ENCODE measurements around the gene SUN5. TPM values are rescaled to one million over a fixed set of nuclear protein-coding genes. Genes with fewer than 3 reads are reported as not detected.

The SUN5 gene
- total RNA-seq, 2 donors from 2014 or later = not detected

- peaks cover 8% of the 10 kb centered on the region for H3K4me1 Mint-ChIP-seq
- no peaks in the 10 kb centered on the region for H3K9me3 Mint-ChIP-seq
- H3K4me3 Mint-ChIP-seq = no peak overlapping the region
- no peaks in the 10 kb centered on the region for H3K36me3 Mint-ChIP-seq (ENCODE audit: low read depth)
- ATAC-seq (replicated peaks) = no peak
- no peak overlapping the region for H3K27ac Mint-ChIP-seq
- no peaks in the 10 kb centered on the region for H3K27me3 Mint-ChIP-seq
These were observed 6.6 kb upstream of the SUN5 start for GRCh38 chr20:33010674-33011449.

DNA sequence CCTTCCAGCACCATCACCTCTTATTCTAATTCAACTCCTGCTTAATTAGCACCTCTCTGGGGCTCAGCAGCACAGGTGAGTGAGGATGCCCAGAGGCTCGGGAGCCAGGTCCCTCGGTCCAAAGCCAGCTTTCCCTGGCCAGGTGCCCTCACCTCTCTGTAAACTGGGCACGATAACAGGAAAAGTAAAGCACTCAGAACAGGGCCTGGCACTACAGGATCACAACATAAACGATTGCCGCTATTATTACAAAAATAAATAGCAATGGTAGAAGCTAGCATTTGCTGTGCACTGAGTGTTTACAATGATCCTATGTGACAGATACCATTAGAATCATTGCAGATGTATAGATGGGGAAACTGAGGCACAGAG is 5.9 kb upstream of the SUN5 start:
- Mint-ChIP-seq H3K27me3 (no peaks in the 10 kb centered on the region), H3K4me1 (peaks cover 8% of the 10 kb centered on the region), H3K27ac (no peak overlapping the region), H3K9me3 (no peaks in the 10 kb centered on the region), H3K36me3 (ENCODE audit: low read depth) (no peaks in the 10 kb centered on the region), H3K4me3 (no peak overlapping the region)
- no peak for ATAC-seq (replicated peaks)

DNA sequence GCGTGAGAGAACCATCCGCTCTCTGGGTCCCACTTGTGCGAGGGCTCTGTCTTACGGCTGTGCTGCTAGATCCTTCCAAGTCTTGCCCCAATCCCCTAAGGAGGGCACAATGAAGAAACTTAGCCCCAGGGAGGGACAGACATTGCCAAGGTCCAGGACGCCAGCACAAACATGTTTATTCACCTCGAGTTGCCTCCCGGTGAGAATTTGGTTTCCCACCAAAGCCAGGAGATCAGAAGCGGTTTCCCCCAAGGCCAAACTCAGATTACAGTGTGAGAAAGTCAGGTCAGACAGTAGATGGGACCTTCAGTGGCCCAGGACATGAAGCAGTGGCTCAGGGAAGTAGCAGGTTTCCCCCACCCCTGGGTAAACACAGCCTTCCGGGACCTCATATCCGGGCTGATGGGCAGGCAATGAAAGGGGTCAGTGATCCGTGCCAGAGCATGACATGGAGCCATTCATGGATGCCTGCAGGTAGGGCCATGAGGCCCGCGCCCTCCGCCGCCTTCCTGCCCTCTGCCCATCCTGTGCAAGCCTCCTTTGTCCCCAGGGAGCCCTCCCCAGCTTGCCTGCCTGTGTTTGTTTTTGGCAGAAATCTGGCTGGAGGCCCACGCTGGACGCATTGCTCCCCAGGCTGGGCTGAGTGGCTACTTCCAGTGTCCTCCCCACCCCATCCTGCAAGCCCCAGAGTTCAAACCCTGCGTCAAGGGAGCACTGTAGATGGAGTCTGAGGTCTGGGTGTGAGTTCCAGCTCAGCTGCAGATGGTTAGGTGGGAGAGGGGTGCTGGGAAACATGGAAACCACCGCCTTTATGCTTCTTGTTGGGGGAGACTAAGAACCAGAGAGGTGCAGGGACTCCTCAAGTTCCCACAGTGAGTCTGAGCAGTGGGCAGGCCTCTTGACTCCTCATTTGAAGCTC is 5.2 kb upstream of the SUN5 start:
- ATAC-seq (replicated peaks) = no peak
- no peaks in the 10 kb centered on the region for H3K36me3 Mint-ChIP-seq (ENCODE audit: low read depth)
- H3K27ac Mint-ChIP-seq = no peak overlapping the region
- no peaks in the 10 kb centered on the region for H3K27me3 Mint-ChIP-seq
- no peak overlapping the region for H3K4me3 Mint-ChIP-seq
- peaks cover 8% of the 10 kb centered on the region for H3K4me1 Mint-ChIP-seq
- no peaks in the 10 kb centered on the region for H3K9me3 Mint-ChIP-seq

GRCh38 chr20:33008336-33009213 is 4.3 kb upstream of the SUN5 start:
- ATAC-seq (replicated peaks) = no peak
- Mint-ChIP-seq H3K9me3 (no peaks in the 10 kb centered on the region), H3K36me3 (ENCODE audit: low read depth) (no peaks in the 10 kb centered on the region), H3K27ac (no peak overlapping the region), H3K27me3 (no peaks in the 10 kb centered on the region), H3K4me3 (no peak overlapping the region), H3K4me1 (peaks cover 8% of the 10 kb centered on the region)

- Mint-ChIP-seq H3K27me3 (no peaks in the 10 kb centered on the region), H3K36me3 (ENCODE audit: low read depth) (no peaks in the 10 kb centered on the region), H3K27ac (no peak within 1 kb of the TSS), H3K4me3 (no peak within 1 kb of the TSS), H3K4me1 (peaks cover 8% of the 10 kb centered on the region), H3K9me3 (no peaks in the 10 kb centered on the region)
- ATAC-seq (replicated peaks) = no peak
These were observed 3.4 kb upstream of the SUN5 start, which contains the start of gene BPIFB2 for GRCh38 chr20:33007376-33008335. Gene BPIFB2 (plus strand): TSS chr20:33007704. CDS start chr20:33008575, 871 bp downstream.

DNA sequence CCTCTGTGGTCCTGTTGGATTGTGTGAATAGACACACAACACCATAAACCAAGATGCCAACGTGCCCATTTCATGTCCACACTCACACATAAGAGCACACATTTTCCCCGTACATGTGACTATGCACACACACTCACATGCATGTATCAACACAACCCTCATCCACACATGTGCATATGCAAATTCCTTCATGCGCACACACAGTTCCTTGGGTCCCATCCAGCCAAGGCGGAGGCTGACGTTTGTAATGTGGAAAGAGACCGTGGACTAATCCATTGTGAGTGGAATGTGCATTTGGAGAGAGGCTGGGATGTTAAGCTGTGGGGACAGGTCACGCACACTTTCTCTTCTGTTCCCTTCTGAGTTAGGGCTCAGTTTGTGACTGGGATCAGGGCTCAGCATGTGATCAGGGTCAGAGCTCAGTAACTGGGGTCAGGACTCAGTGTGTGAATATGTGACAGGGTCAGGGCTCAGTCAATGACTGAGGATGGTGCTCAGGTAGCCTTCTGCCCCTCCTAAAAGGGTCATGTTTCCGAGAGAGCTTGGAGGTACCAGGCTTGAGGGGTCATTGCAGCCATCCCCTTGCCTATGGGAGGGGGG is 2.6 kb upstream of the SUN5 start:
- Mint-ChIP-seq H3K36me3 (ENCODE audit: low read depth) (no peaks in the 10 kb centered on the region), H3K27me3 (no peaks in the 10 kb centered on the region), H3K27ac (no peak overlapping the region), H3K4me3 (no peak overlapping the region), H3K4me1 (peaks cover 8% of the 10 kb centered on the region), H3K9me3 (no peaks in the 10 kb centered on the region)
- no peak for ATAC-seq (replicated peaks)

DNA sequence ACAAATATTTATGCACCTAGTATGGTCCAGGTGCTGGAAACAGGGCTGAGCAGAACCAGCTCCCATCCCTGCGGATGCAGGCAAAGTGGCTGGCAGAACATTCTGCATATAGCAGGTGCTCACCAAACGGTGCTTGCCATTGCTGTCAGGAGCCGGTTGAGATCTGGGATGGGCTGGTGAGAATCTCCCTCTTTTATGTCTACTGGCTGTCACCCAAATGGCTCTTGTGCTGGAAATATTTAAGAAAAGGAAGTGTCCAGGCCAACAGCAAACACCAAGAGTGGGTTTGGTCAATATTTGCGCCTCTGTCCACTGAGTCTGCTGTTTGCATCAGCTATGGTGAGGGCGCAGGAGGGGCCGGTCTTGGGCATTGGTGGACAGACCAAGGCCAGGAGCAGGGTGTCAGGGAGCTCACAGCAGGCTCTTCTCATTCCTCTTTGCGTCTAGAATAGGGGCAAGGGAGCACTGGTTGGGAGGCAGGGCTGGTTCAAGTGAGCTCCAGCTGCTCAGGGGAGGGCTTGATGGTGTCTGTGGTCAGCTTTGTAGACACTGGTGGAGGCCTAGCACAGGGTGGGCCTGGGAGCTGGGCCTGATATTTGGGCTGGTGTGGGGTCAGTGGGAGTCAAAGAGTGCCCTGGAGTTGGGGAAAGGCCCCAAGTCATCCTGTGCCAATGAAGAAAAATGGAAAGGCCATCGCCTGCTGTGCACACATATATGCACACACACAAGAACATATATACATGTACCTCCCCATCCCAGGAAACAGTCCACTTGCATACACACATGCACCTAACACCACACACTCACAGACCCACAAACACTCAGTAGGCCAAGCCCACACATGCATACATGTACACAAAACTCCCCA is 1.9 kb upstream of the SUN5 start:
- Mint-ChIP-seq H3K4me3 (no peak overlapping the region), H3K27me3 (no peaks in the 10 kb centered on the region), H3K27ac (no peak overlapping the region), H3K36me3 (ENCODE audit: low read depth) (no peaks in the 10 kb centered on the region), H3K9me3 (no peaks in the 10 kb centered on the region), H3K4me1 (peaks cover 8% of the 10 kb centered on the region)
- no peak for ATAC-seq (replicated peaks)

GRCh38 chr20:33005132-33005566 is 916 bp upstream of the SUN5 start:
- no peak overlapping the region for H3K27ac Mint-ChIP-seq
- no peaks in the 10 kb centered on the region for H3K27me3 Mint-ChIP-seq
- H3K36me3 Mint-ChIP-seq (ENCODE audit: low read depth) = no peaks in the 10 kb centered on the region
- H3K4me1 Mint-ChIP-seq = peaks cover 8% of the 10 kb centered on the region
- peak; percentile 46 for ATAC-seq (replicated peaks)
- H3K4me3 Mint-ChIP-seq = no peak overlapping the region
- no peaks in the 10 kb centered on the region for H3K9me3 Mint-ChIP-seq

- Mint-ChIP-seq H3K4me3 (no peak overlapping the region), H3K36me3 (ENCODE audit: low read depth) (no peaks in the 10 kb centered on the region), H3K9me3 (no peaks in the 10 kb centered on the region), H3K27ac (peak overlapping the region; percentile 2), H3K27me3 (no peaks in the 10 kb centered on the region), H3K4me1 (peaks cover 13% of the 10 kb centered on the region)
- ATAC-seq (replicated peaks) = no peak
These were observed 2.0 kb downstream of the SUN5 start for GRCh38 chr20:33002087-33002808.

DNA sequence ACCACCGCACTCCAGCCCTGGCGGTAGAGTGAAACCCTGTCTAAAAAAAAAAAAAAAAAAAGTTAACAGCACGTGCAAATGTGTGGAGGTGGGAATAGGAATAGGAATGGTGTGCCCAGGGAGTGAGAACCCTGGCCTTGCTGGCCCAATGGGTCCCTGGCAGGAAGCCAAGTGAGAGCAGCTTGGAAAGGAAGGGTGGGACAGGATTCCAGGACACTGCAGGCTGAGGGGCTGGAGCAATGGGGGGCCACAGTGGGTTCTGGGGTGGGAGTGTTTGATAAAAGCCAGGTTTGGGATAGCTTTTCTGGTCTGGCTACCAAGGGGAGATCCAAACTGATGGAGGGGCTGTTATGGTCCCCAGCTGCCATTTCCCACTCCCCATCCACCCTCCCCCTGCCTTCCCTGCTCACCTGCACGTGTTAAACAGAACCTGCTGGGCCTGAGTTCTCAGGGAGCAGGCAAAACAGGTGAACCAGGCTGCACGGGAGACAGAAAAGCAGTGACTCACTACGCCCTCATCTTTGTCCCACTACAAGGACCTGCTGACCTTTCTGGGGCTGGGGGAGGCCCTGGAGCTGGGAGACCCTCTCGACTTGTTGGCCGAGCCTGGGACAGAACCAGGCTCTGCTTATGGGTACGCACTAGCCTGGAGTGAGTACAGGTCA is 3.3 kb downstream of the SUN5 start:
- Mint-ChIP-seq H3K4me1 (peaks cover 6% of the 10 kb centered on the region), H3K27ac (no peak overlapping the region), H3K27me3 (no peaks in the 10 kb centered on the region), H3K4me3 (no peak overlapping the region), H3K9me3 (no peaks in the 10 kb centered on the region), H3K36me3 (ENCODE audit: low read depth) (no peaks in the 10 kb centered on the region)
- ATAC-seq (replicated peaks) = no peak

DNA sequence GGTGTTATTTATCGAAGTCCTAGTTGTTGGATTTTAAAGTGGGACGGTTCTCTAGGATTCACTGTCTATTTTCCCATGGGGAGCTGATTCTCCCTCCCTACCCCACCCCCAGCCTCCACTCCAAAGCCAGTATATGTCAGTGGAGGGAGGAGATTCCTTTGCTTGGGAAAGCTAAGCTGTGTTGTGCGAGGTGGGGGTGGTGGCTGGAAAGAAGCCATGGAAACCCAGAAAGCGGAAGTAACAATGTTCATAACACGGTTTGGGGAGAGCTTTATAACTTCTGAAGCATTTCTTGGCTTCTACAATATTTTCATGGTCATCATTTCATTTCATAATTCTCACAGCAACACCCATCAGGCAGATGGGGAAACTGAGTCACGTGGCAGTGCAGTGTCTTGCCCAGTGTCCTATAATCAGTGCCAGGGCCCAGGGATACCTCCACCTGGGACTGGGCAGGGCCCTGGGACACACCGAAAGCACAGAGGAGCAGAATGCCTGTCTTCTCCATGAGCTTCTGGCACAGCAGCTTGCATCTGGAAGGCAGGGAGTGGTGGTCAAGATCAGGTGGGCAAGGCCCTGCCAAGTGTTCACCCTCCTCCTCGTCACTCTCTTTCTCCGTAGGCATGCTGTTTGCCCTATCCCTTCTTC is 4.5 kb downstream of the SUN5 start:
- Mint-ChIP-seq H3K36me3 (ENCODE audit: low read depth) (no peaks in the 10 kb centered on the region), H3K4me1 (peaks cover 6% of the 10 kb centered on the region), H3K9me3 (peaks cover 3% of the 10 kb centered on the region), H3K27me3 (no peaks in the 10 kb centered on the region), H3K27ac (no peak overlapping the region), H3K4me3 (no peak overlapping the region)
- no peak for ATAC-seq (replicated peaks)

Data from activated T-helper 17 cell treated with anti-CD3 and anti-CD28 coated beads, Interleukin-2, amount 50 U/mL, for 72 hours (primary cell).